NB4 (cell line): Measurements from ENCODE around the gene CAVIN4.

ENCODE experiments used
- POLR2A ChIP-seq: IDR thresholded peaks from 2 replicates; pipeline ENCODE4 v1.6.1; 2011; ENCODE audit warnings: mild to moderate bottlenecking; ENCODE audit not compliant: insufficient read length; ENCODE audit errors: extremely low read depth
- TF ChIP-seq, protein P1 (sequence below): IDR thresholded peaks from 2 replicates; pipeline ENCODE4 v1.6.1; 2011; ENCODE audit warnings: low read depth, low read length
- TF ChIP-seq, protein P2 (sequence below): IDR thresholded peaks from one replicate; pipeline ENCODE4 v1.5.1; 2012; ENCODE audit warnings: low read depth, low read length

DNA sequence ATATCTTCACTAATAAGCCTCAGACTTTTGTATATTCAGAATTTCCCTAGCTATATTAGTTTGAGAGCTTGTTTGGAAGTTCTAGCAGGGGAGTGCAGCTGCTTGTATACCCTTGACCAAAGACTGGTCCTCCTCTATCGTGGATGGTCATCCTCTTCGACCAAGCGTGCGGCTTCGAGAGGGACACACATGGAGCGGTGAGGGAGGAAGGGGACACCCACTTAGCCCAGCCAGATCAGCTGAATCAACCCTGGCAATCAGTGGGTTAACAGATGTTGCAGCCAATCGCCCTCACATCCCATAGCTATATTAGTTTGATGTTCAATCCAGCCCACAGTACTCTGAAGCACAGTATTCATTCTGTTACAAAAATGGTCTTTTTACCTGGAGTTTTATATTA is 3.2 kb downstream of the CAVIN4 start:
- TF ChIP-seq, protein P1, sequence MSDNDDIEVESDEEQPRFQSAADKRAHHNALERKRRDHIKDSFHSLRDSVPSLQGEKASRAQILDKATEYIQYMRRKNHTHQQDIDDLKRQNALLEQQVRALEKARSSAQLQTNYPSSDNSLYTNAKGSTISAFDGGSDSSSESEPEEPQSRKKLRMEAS, result no peak
- TF ChIP-seq, protein P2, sequence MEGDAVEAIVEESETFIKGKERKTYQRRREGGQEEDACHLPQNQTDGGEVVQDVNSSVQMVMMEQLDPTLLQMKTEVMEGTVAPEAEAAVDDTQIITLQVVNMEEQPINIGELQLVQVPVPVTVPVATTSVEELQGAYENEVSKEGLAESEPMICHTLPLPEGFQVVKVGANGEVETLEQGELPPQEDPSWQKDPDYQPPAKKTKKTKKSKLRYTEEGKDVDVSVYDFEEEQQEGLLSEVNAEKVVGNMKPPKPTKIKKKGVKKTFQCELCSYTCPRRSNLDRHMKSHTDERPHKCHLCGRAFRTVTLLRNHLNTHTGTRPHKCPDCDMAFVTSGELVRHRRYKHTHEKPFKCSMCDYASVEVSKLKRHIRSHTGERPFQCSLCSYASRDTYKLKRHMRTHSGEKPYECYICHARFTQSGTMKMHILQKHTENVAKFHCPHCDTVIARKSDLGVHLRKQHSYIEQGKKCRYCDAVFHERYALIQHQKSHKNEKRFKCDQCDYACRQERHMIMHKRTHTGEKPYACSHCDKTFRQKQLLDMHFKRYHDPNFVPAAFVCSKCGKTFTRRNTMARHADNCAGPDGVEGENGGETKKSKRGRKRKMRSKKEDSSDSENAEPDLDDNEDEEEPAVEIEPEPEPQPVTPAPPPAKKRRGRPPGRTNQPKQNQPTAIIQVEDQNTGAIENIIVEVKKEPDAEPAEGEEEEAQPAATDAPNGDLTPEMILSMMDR, result no peak
- TF ChIP-seq POLR2A, result no peak
